ENCODE measurements around the gene DICER1. TPM values are rescaled to one million over a fixed set of nuclear protein-coding genes. Genes with fewer than 3 reads are reported as not detected.
"Not testable (repeated sequence)": the region's sequence is repeated elsewhere in the genome, so short reads cannot be mapped to it uniquely, and the experiment has no call there.

DICER1 gene
- total RNA-seq, 1 experiment from 2014 or later, result 48.0 TPM

GRCh38 chr14:95153866-95154265 lies 3.5 kb downstream of the DICER1 start:
- in situ Hi-C loops (cut with HindIII; ENCODE audit: low sequenced_read_pairs), result no loop called here
- DNase-seq (ENCODE audit: low spot score), result no peak

GRCh38 chr14:95151561-95151960 lies 5.8 kb downstream of the DICER1 start:
- in situ Hi-C loops (cut with HindIII; ENCODE audit: low sequenced_read_pairs), result no loop called here
- DNase-seq (ENCODE audit: low spot score), result no peak

- no peak for DNase-seq (ENCODE audit: low spot score)
- in situ Hi-C loops (cut with HindIII; ENCODE audit: low sequenced_read_pairs), result no loop called here
Observed at GRCh38 chr14:95150910-95151309, 6.4 kb downstream of the DICER1 start.

DNA sequence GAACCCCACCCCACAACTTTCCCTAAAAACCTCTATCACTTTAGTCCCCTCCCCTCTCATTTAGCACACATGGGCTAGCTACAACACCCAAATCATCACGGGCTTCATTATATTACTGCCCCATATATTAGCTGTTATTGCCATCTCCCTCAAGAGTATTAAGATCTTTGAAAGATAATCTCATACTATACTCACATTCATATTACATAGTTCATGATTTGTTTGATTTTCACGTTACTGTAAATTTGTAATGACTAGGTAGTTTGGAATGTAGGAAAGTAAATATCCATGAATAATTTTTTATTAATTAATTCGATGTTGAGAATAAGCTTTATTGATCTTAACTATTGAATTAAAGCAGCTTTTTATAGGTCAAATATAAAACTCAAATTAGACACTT lies 7.9 kb downstream of the DICER1 start:
- in situ Hi-C loops (cut with HindIII; ENCODE audit: low sequenced_read_pairs), result no loop called here

DNA sequence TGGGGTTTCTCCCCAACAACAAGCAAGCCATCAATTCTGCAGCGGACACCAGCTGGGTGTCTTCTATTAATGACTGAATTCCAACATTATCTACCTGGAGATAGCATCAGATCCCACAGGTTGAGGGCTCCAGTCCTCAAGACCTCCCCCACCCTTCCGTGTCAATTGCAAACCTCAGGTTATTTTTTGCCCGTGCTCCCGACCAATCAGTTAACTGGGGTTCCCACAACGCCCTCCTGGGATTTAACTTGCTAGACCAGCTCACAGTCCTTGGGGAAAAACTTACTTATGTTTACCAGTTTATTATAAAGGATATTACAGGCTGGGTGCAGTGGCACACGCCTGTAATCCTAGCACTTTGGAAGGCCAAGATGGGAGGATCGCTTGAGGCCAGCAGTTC lies 9.7 kb downstream of the DICER1 start:
- in situ Hi-C loops (cut with HindIII; ENCODE audit: low sequenced_read_pairs), result no loop called here
- no peak for DNase-seq (ENCODE audit: low spot score)

More for the DNA sequence above, 7.9 kb downstream of the DICER1 start:
- no peak for DNase-seq (ENCODE audit: low spot score)

DNA sequence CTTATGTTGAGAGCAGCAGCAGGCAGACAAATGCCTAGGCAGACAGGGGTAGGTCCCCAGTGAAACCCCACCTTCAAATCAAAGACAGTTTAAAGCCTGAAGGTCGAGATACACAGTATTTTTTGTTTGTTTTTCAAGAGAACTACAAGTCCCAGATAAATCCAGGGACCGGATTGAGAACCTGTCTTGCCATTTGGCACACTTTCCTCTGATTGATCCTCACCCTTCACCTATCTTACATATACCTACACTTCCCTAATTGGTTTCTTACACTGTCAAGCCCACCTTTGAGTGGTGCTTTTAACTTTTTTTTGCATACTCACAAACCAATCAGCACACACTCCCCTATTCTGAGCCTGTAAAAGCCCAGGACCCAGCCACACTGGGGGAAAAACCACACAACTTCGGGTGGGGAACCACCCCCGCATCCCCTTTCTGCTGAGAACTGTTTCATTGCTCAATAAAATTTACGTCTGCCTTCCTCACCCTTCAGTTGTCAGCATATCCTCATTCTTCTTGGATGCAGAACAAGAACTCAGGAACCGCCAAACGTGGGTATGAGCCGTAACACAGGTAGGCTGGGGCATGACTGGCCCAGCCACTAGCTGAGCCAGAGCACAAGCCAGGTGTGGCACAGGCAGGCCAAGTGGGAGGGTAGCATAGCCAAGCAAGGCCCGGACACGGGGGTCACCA lies 11.1 kb downstream of the DICER1 start:
- in situ Hi-C loops (cut with HindIII; ENCODE audit: low sequenced_read_pairs), result no loop called here
- DNase-seq (ENCODE audit: low spot score), result no peak

- no peak for DNase-seq (ENCODE audit: low spot score)
- in situ Hi-C loops (cut with HindIII; ENCODE audit: low sequenced_read_pairs), result no loop called here
Observed at GRCh38 chr14:95144849-95145248, 12.5 kb downstream of the DICER1 start.

GRCh38 chr14:95143808-95144620 lies 13.3 kb downstream of the DICER1 start:
- DNase-seq (ENCODE audit: low spot score), result no peak

DNA sequence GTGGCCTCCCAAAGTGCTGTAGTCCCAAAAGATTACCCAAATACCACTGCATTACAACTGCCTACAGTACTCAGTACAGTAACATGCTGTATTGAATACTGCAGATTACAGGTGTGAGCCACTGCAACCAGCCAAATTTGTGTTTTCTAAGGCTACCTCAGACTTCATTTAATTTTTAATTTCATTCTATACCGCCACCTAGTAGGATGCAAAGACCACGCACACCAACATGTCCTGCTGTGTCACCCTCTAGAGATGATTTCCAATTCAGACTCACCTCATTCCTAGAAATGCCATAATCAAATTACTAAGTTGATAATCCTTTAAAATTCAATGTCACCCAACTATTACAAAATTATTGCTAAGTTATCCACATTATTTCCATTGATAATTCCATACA lies 15.1 kb downstream of the DICER1 start:
- in situ Hi-C loops (cut with HindIII; ENCODE audit: low sequenced_read_pairs), result no loop called here

More at GRCh38 chr14:95143808-95144620, 13.3 kb downstream of the DICER1 start:
- in situ Hi-C loops (cut with HindIII; ENCODE audit: low sequenced_read_pairs), result no loop called here

GRCh38 chr14:95141684-95142083 lies 15.6 kb downstream of the DICER1 start:
- DNase-seq (ENCODE audit: low spot score), result no peak
- in situ Hi-C loops (cut with HindIII; ENCODE audit: low sequenced_read_pairs), result no loop called here

More for the DNA sequence above, 15.1 kb downstream of the DICER1 start:
- DNase-seq (ENCODE audit: low spot score), result no peak

- no peak for DNase-seq (ENCODE audit: low spot score)
- in situ Hi-C loops (cut with HindIII; ENCODE audit: low sequenced_read_pairs), result no loop called here
Observed at GRCh38 chr14:95140060-95140858, 17.1 kb downstream of the DICER1 start.

GRCh38 chr14:95138876-95139275 lies 18.5 kb downstream of the DICER1 start:
- DNase-seq (ENCODE audit: low spot score), result no peak
- in situ Hi-C loops (cut with HindIII; ENCODE audit: low sequenced_read_pairs), result no loop called here

GRCh38 chr14:95138455-95138854 lies 18.9 kb downstream of the DICER1 start:
- DNase-seq (ENCODE audit: low spot score); in situ Hi-C loops (cut with HindIII; ENCODE audit: low sequenced_read_pairs): not testable (repeated sequence)

- peak; percentile 55 for DNase-seq (ENCODE audit: low spot score)
- in situ Hi-C loops (cut with HindIII; ENCODE audit: low sequenced_read_pairs), result no loop called here
Observed at GRCh38 chr14:95137804-95138167, 19.5 kb downstream of the DICER1 start.

- no peak for DNase-seq (ENCODE audit: low spot score)
- in situ Hi-C loops (cut with HindIII; ENCODE audit: low sequenced_read_pairs), result no loop called here
Observed at GRCh38 chr14:95137164-95137803, 20.0 kb downstream of the DICER1 start.

GRCh38 chr14:95136631-95137030 lies 20.7 kb downstream of the DICER1 start:
- DNase-seq (ENCODE audit: low spot score), result no peak
- in situ Hi-C loops (cut with HindIII; ENCODE audit: low sequenced_read_pairs), result no loop called here

DNA sequence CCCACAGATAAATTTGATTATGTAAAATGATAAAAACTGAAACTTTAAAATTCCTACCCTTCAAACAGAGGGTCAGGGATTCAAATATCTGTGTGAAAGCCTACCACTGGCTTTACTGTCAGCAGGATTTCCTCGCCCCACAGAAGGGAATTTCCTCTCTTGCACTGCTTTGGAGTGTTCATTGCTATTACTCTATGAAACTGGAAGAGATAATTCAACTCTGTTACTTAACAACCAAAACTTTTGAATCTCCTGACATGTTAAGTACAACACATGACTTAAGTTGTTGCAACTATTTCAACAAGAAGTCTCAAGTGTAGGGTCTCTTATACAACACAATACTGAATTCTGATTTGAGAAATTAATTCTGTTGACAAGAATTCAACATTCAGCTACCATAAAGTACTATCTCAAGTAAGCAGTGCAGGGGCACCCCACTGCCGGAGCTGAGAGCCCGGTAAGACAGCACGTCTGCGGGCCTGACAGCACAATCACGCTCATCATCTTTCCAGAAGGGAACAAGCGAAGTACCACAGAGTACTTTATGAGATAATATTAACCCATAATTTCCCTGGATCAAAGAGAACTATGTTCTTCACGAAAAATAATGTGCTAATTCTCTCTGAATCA lies 22.9 kb downstream of the DICER1 start:
- no peak for DNase-seq (ENCODE audit: low spot score)
- in situ Hi-C loops (cut with HindIII; ENCODE audit: low sequenced_read_pairs), result no loop called here

GRCh38 chr14:95133282-95133681 lies 24.0 kb downstream of the DICER1 start:
- DNase-seq (ENCODE audit: low spot score), result no peak
- in situ Hi-C loops (cut with HindIII; ENCODE audit: low sequenced_read_pairs), result no loop called here

GRCh38 chr14:95132760-95133159 lies 24.6 kb downstream of the DICER1 start:
- no peak for DNase-seq (ENCODE audit: low spot score)
- in situ Hi-C loops (cut with HindIII; ENCODE audit: low sequenced_read_pairs), result no loop called here
